Kidney (tissue), 14 donors: ENCODE results near the gene ARIH2. TPM values are rescaled to one million over a fixed set of nuclear protein-coding genes. Genes with fewer than 3 reads are reported as not detected.

Experiments used
- DNase-seq, 5 donors: peaks; one replicate each; pipeline ENCODE4 v3.0.0-alpha.2; 2013 to 2020
- FAIRE-seq: peaks from 2 replicates; lab custom pipeline; 2012; peaks lifted over from hg19 to GRCh38; lab: Jason Lieb, UNC
- H3K27ac ChIP-seq, 2 donors: one replicate each; pipeline ENCODE4 v1.7.0; 2013; ENCODE audit warnings: low read depth in 2 of 2, low read length in 2 of 2, inconsistent platforms in 1 of 2
- H3K27me3 ChIP-seq: one replicate; pipeline ENCODE4 v1.7.1; 2013; ENCODE audit warnings: low read length, inconsistent platforms; ENCODE audit not compliant: control insufficient read depth, insufficient read depth
- H3K36me3 ChIP-seq, 3 donors: one replicate each; pipeline versions ENCODE4 v1.7.0 to v1.7.1; 2013; ENCODE audit warnings: low read length in 3 of 3, control low read depth in 1 of 3, inconsistent platforms in 1 of 3; ENCODE audit not compliant: insufficient read depth in 3 of 3, control insufficient read depth in 2 of 3
- H3K4me1 ChIP-seq, 3 donors: one replicate each; pipeline versions ENCODE4 v1.7.0 to v1.7.1; 2013; ENCODE audit warnings: low read length in 3 of 3, inconsistent platforms in 1 of 3, low read depth in 1 of 3; ENCODE audit not compliant: control insufficient read depth in 2 of 3, insufficient read depth in 2 of 3
- H3K4me3 ChIP-seq, 3 donors: one replicate each; pipeline versions ENCODE4 v1.7.0 to v1.8.1; 2013; ENCODE audit warnings: low read length in 3 of 3, control low read depth in 1 of 3, inconsistent platforms in 1 of 3
- H3K9ac ChIP-seq, 3 donors: one replicate each; pipeline versions ENCODE4 v1.7.0 to v1.7.1; 2013; ENCODE audit warnings: low read length in 3 of 3, control low read depth in 1 of 3, inconsistent platforms in 1 of 3
- H3K9me3 ChIP-seq, 3 donors: one replicate each; pipeline versions ENCODE4 v1.7.0 to v1.7.1; 2013; ENCODE audit warnings: low read length in 3 of 3, control low read depth in 1 of 3, inconsistent platforms in 1 of 3; ENCODE audit not compliant: control insufficient read depth in 2 of 3, insufficient read depth in 1 of 3
- CTCF ChIP-seq: IDR thresholded peaks from 3 replicates; pipeline ENCODE4 v1.5.1; 2012; ENCODE audit warnings: mild to moderate bottlenecking, moderate library complexity, borderline replicate concordance; ENCODE audit not compliant: insufficient read depth; ENCODE audit errors: extremely low read depth
- intact Hi-C: fragments of 100-400 bp; cut with DNase I; formaldehyde crosslinking; loops from one replicate; pipeline ENCODE4 v1.11.1; 2022
- polyA plus RNA-seq: library from polyadenylated mRNA; stranded (reverse); fragments of 350-450 nt; fragmentation: Illumina TruSeq; extraction: RNeasy Lipid Tissue Mini Kit (QIAGEN cat#74804); gene quantifications from one replicate; pipeline ENCODE4 v1.2.3, GENCODE V29; 2014; ENCODE audit warnings: low read depth, low replicate concordance; ENCODE audit not compliant: insufficient read depth
- total RNA-seq: library from RNA; stranded (reverse); fragmentation: NEBNext Ultra II Directional; extraction: Animal tissue kit (Norgen Biotek cat#: 25700); gene quantifications from one replicate; pipeline ENCODE4 v1.2.1, GENCODE V29; 2021
- donor health status: control.
- donor health status: control.
- donor health status: control.
- donor health status: control.
- donor health status: control.
- donor health status: DM: yes; HTN: yes; CAD: no.
- donor health status: Normal renal cell carcinoma (clear cell type).

The ARIH2 gene
- total and polyA plus RNA-seq, 2 donors from 2014 or later = 30.4 to 75.7 TPM

- peak overlapping the region in 1 of 2 donors; percentile 57 for H3K27ac ChIP-seq
- H3K4me3 ChIP-seq = peak overlapping the region; percentile 44 to 81 (median 78)
- TF ChIP-seq CTCF = no peak
- FAIRE-seq (no peak), DNase-seq (peak in 2 of 5 donors; percentile 30 to 63)
- H3K4me1 ChIP-seq = peaks cover 0 to 20% (median 7%) of the 10 kb centered on the region in 3 donors
- H3K9ac ChIP-seq = peak overlapping the region in 1 of 3 donors; percentile 63
- H3K9me3 ChIP-seq = no peaks in the 10 kb centered on the region
- H3K36me3 ChIP-seq = peaks cover 0 to 27% (median 20%) of the 10 kb centered on the region in 3 donors
- intact Hi-C loops = no loop called here
- H3K27me3 ChIP-seq = no peaks in the 10 kb centered on the region
Measured at GRCh38 chr3:49017229-49017970, 98.8 kb downstream of the ARIH2 start.

- peak within 1 kb of the TSS; percentile 68 to 81 (median 78) for H3K4me3 ChIP-seq
- FAIRE-seq (no peak), DNase-seq (peak; percentile 72 to 91 (median 85))
- H3K4me1 ChIP-seq = peaks cover 0 to 27% (median 7%) of the 10 kb centered on the region in 3 donors
- peak within 1 kb of the TSS; percentile 44 to 64 (median 63) for H3K9ac ChIP-seq
- TF ChIP-seq CTCF = no peak
- H3K9me3 ChIP-seq = no peaks in the 10 kb centered on the region
- intact Hi-C loops = no loop called here
- no peaks in the 10 kb centered on the region for H3K27me3 ChIP-seq
- peaks cover 1 to 23% (median 17%) of the 10 kb centered on the region in 3 donors for H3K36me3 ChIP-seq
- peak within 1 kb of the TSS; percentile 57 to 63 for H3K27ac ChIP-seq
Measured at GRCh38 chr3:49017971-49018706, 99.5 kb downstream of the ARIH2 start, which contains the start of gene DALRD3. Gene DALRD3, minus strand, starts transcription at chr3:49018580. Its CDS starts 16 bp downstream, at chr3:49018564.

- DNase-seq (no peak), FAIRE-seq (no peak)
- Histone ChIP-seq H3K36me3 (peaks cover 2 to 20% (median 17%) of the 10 kb centered on the region in 3 donors), H3K4me3 (peak overlapping the region; percentile 68 to 81 (median 78)), H3K4me1 (peaks cover 0 to 29% (median 7%) of the 10 kb centered on the region in 3 donors), H3K27me3 (no peaks in the 10 kb centered on the region), H3K9ac (peak overlapping the region; percentile 44 to 64 (median 63)), H3K9me3 (no peaks in the 10 kb centered on the region), H3K27ac (peak overlapping the region; percentile 57 to 63)
- intact Hi-C loops = no loop called here
- TF ChIP-seq CTCF = no peak
Measured at GRCh38 chr3:49018707-49019006, 100.0 kb downstream of the ARIH2 start.
